ENCODE data around the gene BICRA.
"Not testable (repeated sequence)": the region's sequence is repeated elsewhere in the genome, so short reads cannot be mapped to it uniquely, and the experiment has no call there.

BICRA gene

GRCh38 chr19:47608969-47609905, at the start of gene BICRA:
Gene BICRA, plus strand, starts transcription at chr19:47609134. Its CDS starts 64,441 bp downstream, at chr19:47673575.
- DNase-seq, result peak in 1 of 2 experiments; percentile 58

- no peak for DNase-seq
These were observed 47.9 kb upstream of the BICRA start for GRCh38 chr19:47560999-47561398.

GRCh38 chr19:47561440-47562057, 47.4 kb upstream of the BICRA start:
- DNase-seq, result no peak

- DNase-seq, result no peak
These were observed 44.9 kb upstream of the BICRA start for GRCh38 chr19:47564081-47564480.

GRCh38 chr19:47569331-47569730, 39.6 kb upstream of the BICRA start:
- DNase-seq, result no peak

- DNase-seq, result no peak
These were observed 36.3 kb upstream of the BICRA start for GRCh38 chr19:47572635-47573034.

GRCh38 chr19:47573071-47574026, 35.6 kb upstream of the BICRA start, which contains the start of gene ZNF541:
Gene ZNF541, minus strand, starts transcription at chr19:47573148. Its CDS starts 17,292 bp downstream, at chr19:47555856.
- DNase-seq, result no peak

- DNase-seq, result no peak
These were observed 28.5 kb upstream of the BICRA start for GRCh38 chr19:47580397-47580796.

GRCh38 chr19:47581605-47582319, 27.2 kb upstream of the BICRA start:
- DNase-seq, result no peak

GRCh38 chr19:47582320-47582909, 26.5 kb upstream of the BICRA start:
- DNase-seq, result no peak

GRCh38 chr19:47583161-47583560, 25.8 kb upstream of the BICRA start:
- not testable (repeated sequence) for DNase-seq

GRCh38 chr19:47587295-47587694, 21.6 kb upstream of the BICRA start:
- DNase-seq, result no peak

- no peak for DNase-seq
These were observed 19.1 kb upstream of the BICRA start for GRCh38 chr19:47589824-47590223.

- no peak for DNase-seq
These were observed 15.1 kb upstream of the BICRA start for GRCh38 chr19:47593860-47594259.

GRCh38 chr19:47595944-47596343, 13.0 kb upstream of the BICRA start:
- DNase-seq, result no peak

GRCh38 chr19:47598407-47599349, 10.3 kb upstream of the BICRA start:
- DNase-seq, result peak; percentile 86 to 97

- peak in 1 of 2 experiments; percentile 36 for DNase-seq
These were observed 9.2 kb upstream of the BICRA start for GRCh38 chr19:47599671-47600245.

GRCh38 chr19:47600246-47601179, 8.4 kb upstream of the BICRA start:
- peak; percentile 90 to 95 for DNase-seq
